SK-MEL-5 (cell line): Measurements from ENCODE around the gene STAG2. TPM values are rescaled to one million over a fixed set of nuclear protein-coding genes. Genes with fewer than 3 reads are reported as not detected.
A peak's percentile ranks its signal among the peaks of the same experiment; 100 is the strongest.

ENCODE experiments used
- DNase-seq: peaks from one replicate; pipeline ENCODE4 v3.0.0-alpha.2; 2016; ENCODE audit warnings: low read depth, low spot score
- in situ Hi-C: cut with HindIII; loops from 2 replicates; pipeline ENCODE4 v1.10.0; 2016; ENCODE audit warnings: low sequenced_read_pairs, high pct_unique_total_duplicates, low pct_unique_long_range_greater_than_20kb
- total RNA-seq: library from RNA; depleted of rRNA; stranded (reverse); fragments of >200 nt; shearing (Covaris generic); gene quantifications from 2 replicates; pipeline ENCODE4 v1.2.3, GENCODE V29; 2014

The STAG2 gene
- total RNA-seq, 1 experiment from 2014 or later, result 100 TPM

DNA sequence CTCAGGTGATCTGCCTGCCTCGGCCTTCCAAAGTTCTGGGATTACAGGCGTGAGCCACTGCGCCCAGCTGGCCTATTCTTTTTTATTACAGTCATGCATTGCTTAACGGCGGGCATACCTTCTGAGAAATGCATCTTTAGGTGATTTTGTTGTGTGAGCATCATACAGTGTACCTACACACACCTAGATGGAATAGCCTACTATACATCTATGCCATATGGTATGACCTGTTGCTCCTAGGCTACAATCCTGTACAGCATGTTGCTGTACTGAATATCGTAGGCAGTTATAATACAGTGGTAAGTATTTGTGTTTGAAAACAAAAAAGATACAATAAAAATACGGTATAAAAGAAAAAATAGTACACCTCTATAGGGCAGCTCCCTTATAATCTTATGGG is 6.0 kb downstream of the STAG2 start:
- DNase-seq, result no peak
- in situ Hi-C loops, result no loop called here

DNA sequence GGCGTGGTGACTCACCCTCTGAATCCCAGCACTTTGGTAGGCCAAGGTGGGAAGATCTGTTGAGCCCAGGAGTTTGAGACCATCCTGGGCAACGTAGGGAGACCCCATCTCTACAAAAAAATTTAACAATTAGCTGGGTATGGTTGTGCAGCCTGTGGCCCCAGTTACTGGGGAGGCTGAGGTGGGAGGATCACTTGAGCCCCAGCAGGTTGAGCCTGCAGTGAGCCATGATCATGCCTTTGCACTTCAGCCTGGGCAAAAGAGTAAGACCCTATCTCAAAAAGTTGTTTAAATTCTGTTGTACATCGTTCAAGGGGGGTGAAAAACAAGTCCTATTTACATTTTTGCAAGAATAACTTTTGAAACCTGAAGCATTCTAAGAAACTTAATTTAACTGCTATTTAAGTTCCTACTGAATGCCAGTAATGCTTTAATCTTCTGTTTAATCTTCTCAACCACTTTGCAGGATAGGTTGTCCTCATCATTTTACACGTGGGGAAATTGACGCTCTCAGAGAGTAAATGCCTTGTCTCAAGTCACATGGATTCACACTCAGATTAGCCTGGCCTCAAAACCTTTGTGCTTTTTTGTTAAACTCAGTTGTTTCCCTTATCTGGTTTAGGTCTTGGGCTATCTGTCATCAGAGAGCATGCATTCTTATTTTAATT is 7.0 kb downstream of the STAG2 start:
- in situ Hi-C loops, result no loop called here
- no peak for DNase-seq

DNA sequence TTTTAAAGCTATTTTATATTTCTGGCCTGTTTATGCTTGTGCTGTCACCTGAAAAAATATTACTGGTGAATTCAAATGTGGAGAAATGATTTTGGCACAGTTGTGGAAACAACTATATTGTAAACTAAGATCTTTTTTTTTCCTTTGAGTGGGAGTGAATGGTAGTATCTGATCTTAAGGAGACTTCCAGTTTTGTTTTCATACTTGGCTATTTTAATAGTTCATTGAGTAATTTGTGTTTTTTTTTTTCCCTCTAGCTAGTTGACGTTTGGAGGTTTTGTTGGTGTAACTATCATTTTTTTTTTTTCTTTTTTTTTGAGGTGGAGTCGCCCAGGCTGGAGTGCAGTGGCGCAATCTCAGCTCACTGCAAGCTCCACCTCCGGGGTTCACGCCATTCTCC is 10.5 kb downstream of the STAG2 start:
- in situ Hi-C loops, result no loop called here
- DNase-seq, result no peak

DNA sequence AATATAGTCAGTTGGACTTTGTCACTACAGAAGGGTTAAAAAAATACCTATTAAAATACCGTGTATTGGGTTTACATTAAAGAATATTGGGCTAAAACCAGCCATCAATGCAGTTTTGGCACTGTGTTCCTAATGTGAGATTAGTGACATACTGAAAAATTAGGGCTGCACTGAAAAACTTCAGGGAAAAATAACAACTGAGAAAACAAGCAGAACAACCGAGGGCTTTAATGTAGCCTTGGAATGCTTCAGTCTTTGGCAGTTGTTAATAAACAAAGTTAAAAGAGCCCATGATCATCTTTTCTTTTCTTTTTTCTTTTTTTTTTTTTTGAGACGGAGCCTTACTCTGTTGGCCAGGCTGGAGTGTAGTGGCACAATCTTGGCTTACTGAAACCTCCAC is 12.4 kb downstream of the STAG2 start:
- in situ Hi-C loops, result no loop called here
- DNase-seq, result no peak

DNA sequence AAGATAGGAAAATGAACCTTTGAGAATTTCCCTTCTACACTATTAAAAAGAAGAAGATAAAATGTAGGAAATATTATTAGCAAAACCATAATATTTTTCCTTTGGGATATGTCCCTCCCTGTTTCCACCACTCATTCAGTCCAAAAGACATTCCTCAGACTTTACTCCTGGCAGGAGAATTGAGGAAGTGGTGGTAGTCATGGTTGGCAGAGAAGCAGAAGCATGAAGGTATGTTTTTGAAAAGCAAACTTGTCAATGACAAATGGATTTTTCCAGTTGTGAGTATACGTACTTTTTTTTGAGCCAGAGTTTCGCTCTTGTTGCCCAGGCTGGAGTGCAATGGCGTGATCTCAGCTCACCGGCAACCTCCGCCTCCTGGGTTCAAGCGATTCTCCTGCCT is 13.7 kb downstream of the STAG2 start:
- DNase-seq, result no peak
- in situ Hi-C loops, result no loop called here

DNA sequence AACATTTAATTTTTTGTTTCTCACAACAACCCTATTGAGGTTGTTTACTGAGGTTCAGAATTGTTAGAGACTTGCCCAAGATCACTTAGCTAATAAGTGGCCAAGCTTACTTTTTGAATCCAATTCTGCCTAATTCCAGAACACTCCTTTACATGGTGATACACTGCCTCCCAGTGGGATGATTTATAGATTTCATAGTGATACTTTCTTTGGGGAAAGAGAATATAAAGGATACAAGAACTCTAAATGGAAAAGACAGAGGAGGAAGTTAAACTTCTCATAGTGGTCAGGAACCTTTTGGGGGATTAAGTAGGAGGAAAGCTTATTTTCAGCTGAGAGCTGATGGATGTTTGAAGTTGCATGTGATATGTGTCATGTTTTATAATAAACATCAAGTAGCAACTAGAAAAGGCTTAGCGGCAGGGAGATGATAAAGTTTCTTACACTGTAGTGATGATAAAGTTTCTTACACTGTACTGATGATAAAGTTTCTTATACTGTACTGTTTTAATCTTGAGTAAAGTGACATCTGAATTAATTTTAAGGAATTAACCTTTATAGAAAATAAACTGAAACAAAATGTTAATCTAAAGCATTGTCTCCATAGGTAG is 15.3 kb downstream of the STAG2 start:
- in situ Hi-C loops, result no loop called here
- peak; percentile 70 for DNase-seq

DNA sequence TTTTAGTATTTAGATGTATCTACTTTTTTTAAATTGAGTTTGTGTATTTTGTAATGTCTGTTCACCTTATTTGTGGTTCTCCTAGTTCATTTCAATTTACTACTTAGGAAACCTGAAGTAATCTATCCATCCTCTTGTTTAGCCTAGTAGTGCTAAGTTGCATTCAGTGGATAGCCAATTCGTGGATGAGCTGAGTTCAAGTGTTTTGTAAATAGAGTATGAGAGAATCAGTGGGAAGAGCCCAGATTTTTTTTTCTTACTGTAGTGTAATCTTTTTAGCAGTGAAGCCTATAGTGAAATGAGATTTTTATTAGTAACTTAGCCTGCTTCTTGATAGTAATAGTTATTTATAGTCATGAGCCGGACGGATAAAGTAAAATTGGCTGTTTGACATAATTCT is 21.7 kb downstream of the STAG2 start:
- no peak for DNase-seq
- in situ Hi-C loops, result no loop called here

DNA sequence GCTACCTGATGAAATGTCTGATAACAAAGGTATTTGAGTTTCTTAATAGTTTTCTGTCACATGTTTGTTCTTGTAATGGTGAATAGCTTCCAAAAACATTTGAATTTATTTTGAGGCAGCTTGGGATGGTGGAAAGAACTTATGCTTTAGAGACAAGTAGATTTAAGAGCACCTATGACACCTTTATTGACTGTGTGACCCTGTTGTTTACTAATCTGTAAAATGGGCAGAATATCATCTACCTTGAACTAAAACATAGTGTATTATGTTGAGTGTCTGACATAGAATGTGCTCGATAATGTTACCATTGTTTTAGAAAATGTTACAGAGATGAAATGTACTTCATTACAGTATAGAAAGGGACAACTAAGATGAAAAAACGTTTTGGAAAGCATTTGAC is 24.9 kb downstream of the STAG2 start:
- in situ Hi-C loops, result no loop called here
- no peak for DNase-seq

DNA sequence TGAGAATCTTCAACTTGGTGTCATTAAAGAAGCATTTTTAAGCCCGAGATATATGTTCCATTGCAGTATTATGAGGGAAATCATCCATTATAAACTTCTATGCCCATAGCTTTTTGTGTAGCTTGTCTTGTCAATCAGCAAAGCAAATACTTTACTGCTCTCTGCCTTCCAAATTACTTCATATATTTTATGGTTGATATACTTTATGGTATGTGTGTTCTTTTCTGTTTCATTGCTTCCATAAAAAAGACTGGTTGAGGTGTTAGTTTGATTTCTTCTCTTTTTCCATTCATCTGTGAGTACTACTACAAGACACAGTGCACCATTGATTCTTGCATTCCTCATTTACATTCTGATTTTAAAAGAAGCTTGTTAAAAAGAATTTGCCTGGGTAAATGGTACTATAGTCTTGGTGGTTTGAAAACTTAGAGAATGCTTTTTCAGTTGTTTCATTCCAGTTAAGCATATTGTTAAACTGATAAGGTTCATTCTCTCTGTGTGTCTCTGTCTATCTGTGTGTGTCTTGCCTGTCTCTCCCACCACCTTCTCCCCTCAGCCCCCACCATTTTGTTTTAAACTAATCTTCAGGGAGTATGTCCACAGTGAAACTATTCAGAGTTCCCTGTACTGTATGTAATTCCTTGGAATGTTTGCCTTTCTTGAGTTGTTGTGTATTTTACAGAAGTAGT is 27.1 kb downstream of the STAG2 start:
- in situ Hi-C loops, result no loop called here
- DNase-seq, result peak; percentile 51

DNA sequence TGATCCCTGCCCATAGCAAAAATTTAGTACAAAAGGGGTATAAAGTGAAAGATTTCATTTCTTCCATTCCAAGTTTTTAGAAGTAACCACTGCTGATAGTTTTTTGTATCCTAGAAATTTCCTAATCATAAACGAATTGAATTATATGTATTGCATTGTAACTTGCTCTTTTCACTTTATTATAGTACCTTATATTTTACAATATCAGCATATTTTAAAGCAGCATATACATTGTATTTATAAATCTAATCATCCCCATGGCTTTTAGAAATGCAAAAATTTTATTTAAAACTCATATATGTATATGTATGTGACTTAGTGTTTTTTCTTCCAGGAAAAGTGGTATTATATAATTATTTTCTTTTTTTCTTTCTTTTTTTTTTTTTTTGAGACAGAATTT is 27.7 kb downstream of the STAG2 start:
- no peak for DNase-seq
- in situ Hi-C loops, result no loop called here

DNA sequence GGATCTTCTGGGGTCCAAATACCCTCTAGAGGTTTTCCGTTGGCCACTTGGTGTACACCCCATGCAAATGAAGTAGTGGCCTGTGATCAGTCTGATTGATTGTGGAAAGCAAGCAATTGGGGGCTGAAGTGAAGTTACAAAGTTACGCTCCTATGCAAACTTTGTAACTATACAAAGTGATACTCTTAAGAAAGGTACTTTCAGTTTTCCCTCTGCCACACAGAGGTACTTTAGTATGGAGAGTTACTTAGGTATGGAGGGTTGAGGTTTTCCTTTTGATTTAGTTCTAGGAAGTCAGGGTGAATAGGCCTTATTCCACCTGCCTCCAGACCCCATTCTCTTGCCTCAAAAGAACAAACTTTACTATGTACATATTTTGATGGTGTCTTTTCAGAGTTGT is 28.7 kb downstream of the STAG2 start:
- in situ Hi-C loops, result no loop called here

DNA sequence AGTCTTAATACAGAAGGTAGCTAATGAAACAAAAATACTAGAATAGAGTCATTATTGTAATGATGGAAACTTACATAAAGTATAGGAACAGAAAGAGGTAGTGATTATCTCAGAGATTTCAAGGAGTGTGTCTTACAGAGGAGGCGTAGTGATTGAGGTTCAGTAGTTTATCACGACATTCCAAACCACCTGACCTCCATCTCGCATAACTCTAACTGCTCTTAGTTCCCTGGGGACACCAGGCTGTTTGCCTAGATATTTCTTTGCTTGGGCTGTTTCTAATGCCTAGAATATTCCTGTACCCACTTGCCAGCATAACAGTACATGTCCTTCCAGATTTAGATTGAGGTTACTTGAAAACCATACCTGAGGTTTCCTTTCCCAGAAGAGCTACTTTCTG is 29.1 kb downstream of the STAG2 start:
- in situ Hi-C loops, result no loop called here
- DNase-seq, result peak; percentile 18

More for the DNA sequence above, 28.7 kb downstream of the STAG2 start:
- DNase-seq, result no peak

DNA sequence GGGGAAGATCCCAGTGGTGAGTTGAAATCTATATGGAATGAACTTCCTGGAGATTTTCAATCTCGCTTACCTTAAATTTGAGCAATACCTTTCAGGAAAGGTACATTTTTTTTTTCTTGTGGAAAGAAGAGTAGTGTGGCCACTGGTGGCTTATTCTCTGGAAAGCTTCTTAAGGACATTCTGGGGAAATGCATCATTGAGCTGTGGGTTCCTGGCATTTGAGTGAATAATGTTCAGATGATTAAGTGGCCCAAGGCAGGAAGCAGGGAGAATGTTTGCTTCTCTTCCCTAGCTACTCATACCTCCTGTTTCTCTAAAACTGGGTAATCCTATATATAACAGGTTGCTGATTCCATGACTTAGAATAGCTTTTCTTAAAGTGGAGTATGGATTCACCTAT is 31.8 kb downstream of the STAG2 start:
- in situ Hi-C loops, result no loop called here
- peak; percentile 7 for DNase-seq

DNA sequence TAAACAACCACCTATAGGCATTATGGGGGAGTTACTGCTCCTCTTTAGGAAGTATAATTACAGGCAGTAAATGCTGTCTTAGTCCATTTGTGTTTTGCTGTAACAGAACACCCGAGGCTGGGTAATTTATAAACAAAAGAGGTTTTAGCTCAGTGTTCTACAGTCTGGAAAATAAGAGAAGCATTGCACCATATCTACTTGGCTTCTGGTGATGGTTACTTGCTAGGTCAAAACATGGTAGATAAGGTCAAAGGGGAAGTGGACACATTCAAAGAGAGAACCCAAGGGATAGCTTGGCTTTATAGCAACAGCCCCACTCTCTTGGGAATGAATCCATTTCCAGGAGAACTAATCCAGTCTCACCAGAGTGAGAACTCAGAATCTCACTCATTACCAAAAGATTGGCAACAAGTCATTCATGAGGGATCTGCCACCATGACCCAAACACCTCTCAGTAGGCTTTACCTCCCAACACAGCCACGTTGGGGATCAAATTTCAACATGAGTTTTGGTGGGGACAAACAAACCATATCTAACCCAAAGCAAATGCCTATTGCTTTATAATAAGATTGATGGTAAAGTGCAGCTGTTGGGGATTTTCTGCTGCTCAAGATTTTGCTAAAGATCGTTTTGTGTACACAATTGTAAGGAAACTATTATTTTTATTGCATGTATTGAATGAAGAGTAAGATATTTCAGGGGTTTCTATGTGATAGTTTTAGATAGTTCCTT is 32.6 kb downstream of the STAG2 start:
- in situ Hi-C loops, result no loop called here
- DNase-seq, result no peak

DNA sequence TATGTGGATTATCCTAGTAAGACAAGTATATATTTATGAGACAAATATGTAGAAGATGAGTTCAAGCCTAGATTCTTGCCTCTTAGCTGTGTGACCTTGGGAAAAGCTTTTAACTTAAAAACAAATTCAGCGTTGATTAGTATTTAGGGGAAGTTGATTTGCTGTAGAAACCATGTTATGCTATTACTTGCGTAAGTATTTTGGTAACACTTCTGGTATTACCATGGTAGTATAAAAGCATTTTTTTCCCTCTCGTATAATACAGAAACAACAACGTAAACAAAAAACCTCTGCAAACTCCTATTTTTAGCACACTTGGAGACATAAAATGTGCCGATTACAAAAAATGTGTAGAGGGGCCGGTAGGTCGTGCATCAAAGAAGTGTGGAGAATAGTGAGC is 33.2 kb downstream of the STAG2 start:
- in situ Hi-C loops, result no loop called here
- DNase-seq, result no peak

DNA sequence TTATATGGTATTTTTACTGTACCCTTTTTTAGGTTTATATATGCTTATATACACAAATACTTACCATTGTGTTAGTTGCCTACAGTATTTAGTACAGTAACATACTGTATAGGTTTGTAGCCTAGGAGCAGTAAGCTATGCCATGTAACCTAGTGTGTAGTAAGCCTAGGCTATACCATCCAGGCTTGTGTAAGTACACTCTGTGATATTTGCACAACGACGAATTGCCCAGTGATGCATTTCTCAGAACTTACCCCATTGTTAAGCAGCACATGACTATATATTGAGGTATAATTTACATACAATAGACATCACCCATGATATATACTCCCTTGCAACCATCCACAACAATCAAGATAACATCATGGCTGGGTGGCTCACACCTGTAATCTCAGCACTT is 40.1 kb downstream of the STAG2 start:
- in situ Hi-C loops, result no loop called here

DNA sequence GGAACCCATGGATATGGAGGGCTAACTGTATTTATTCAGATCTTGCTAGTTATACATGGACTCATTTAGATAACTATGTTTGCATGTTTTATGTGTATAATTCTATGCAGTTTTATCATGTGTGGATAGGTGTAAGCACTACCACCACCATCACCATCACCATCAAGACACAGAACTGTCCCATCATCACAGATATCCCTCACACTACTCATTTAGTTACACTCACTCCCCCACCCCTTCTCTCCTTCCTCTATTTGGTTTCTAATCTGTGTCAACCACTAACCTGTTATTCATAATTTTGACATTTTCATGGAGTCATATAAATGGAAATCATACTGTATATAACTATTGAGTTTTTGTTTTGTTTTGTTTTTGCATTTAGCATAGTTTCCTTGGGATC is 43.7 kb downstream of the STAG2 start:
- in situ Hi-C loops, result no loop called here
- no peak for DNase-seq

More for the DNA sequence above, 40.1 kb downstream of the STAG2 start:
- no peak for DNase-seq

DNA sequence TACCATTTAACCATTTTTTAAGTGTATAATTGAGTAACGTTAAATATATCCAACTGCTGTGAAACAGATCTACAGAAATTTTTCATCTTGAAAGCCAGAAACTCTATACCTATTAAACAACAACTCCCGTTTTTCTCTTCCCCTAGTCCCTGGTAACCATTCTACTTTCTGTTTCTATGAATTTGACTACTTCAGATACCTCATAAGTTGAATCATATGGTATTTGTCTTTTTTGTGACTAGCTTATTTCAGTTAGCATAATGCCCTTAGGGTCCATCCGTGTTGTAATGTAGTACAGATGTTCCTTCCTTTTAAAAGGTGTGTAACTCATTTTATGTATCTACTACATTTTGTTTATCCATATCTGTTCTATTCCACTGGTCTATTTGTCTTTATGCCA is 48.7 kb downstream of the STAG2 start:
- DNase-seq, result no peak
- in situ Hi-C loops, result no loop called here
